ENCODE measurements around the gene USP12. TPM values are rescaled to one million over a fixed set of nuclear protein-coding genes. Genes with fewer than 3 reads are reported as not detected.

Gene USP12
- total RNA-seq, 2 experiments from 2014 or later = 19.3 to 19.8 TPM

DNA sequence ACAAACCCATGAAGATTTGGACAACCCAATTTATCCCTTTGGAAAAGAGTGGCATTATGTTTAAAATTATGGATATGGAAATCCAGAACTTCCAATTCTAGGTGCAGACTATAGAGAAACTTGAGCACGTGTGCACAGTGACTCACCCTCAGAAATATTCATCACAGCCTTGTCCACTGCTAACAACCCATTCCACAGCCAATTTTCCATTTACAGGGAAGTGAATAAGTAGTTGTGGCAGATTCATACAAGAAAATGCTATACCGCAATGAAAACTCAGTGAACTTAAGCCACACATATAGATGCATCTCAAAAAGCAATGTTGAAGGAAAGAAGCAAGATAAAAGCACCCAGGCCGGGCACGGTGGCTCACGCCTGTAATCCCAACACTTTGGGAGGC lies 133.3 kb downstream of the USP12 start:
- Mint-ChIP-seq H3K4me1 (ENCODE audit: low read depth) (peaks cover 12% of the 10 kb centered on the region), H3K27ac (no peak overlapping the region), H3K27me3 (ENCODE audit: low read depth) (peaks cover 18% of the 10 kb centered on the region), H3K9me3 (ENCODE audit: insufficient read depth) (no peaks in the 10 kb centered on the region), H3K4me3 (no peak overlapping the region), H3K36me3 (ENCODE audit: low read depth) (no peaks in the 10 kb centered on the region)
- ChIA-PET POLR2A (no interaction called here), CTCF (no interaction called here)
- no peak for ATAC-seq
- no peak for DNase-seq

DNA sequence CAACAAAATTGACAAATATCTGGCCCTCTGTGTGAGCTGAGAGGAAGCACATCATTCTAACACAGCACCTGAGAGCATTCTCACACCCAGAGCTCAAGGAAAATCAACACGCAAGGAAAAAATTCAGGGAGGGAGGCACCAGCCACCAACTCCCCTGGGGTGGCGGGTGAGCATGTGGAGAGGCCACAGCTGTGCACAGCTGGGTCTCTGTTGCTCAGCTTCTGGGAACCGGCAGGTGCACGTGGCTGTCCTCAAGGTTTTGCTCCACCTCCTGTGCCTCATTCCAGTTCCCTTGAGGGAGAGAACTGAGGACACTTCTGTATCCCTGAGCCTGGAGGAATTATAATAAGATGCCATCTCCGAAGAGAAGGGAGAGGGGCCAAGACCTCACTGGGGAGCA lies 134.0 kb downstream of the USP12 start:
- ChIA-PET POLR2A (no interaction called here), CTCF (no interaction called here)
- Mint-ChIP-seq H3K9me3 (ENCODE audit: insufficient read depth) (no peaks in the 10 kb centered on the region), H3K27ac (no peak overlapping the region), H3K4me3 (no peak overlapping the region), H3K4me1 (ENCODE audit: low read depth) (peaks cover 8% of the 10 kb centered on the region), H3K27me3 (ENCODE audit: low read depth) (peaks cover 18% of the 10 kb centered on the region), H3K36me3 (ENCODE audit: low read depth) (no peaks in the 10 kb centered on the region)
- no peak for DNase-seq
- no peak for ATAC-seq

GRCh38 chr13:27037171-27037570 lies 134.4 kb downstream of the USP12 start:
- H3K27ac Mint-ChIP-seq = no peak overlapping the region
- no peak for DNase-seq

DNA sequence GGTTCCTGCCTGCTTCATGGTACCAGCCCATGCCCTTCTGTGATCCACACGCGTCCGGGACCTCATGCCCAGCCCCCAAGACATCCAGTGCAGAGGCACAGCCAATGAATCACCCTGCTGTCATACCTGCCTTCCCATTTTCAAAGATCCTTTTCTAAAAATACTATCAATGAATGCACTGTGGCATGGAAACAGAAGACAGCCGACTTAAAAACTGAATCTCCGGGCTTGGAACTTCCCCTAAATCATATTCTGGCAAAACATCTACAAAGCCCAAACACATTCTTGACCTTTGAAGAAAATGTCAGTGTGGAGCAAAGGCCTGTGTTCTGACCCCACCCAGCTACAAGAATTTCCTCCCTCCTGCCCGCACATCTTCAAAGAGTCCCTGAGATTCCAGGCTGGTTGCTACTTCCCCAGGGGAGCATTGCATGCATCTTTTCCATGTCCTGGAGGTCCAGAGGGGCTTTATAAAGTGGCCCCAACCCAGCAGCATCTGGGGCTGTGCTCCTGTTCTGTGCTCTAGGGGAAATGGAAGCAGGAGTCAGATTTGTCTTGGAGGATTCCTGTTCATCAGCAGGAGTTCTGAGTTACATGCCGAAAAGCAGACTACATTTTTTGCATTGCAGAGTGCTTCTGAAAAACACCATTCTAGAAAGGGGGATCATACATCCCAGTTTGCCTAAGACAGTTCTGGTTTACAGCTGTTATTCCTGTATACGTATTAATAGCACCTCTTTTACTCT lies 135.2 kb downstream of the USP12 start:
- Mint-ChIP-seq H3K27me3 (ENCODE audit: low read depth) (peaks cover 22% of the 10 kb centered on the region), H3K36me3 (ENCODE audit: low read depth) (no peaks in the 10 kb centered on the region), H3K4me1 (ENCODE audit: low read depth) (peaks cover 8% of the 10 kb centered on the region), H3K27ac (no peak overlapping the region), H3K9me3 (ENCODE audit: insufficient read depth) (no peaks in the 10 kb centered on the region), H3K4me3 (no peak overlapping the region)
- ATAC-seq = no peak
- no peak for DNase-seq
- POLR2A ChIA-PET = interaction anchor here (1.9 kb wide), 1 partner anchor 9 kb away, joined by 6 read pairs; no protein-coding TSS in a partner anchor
- CTCF ChIA-PET = no interaction called here

More at GRCh38 chr13:27037171-27037570, 134.4 kb downstream of the USP12 start:
- no peaks in the 10 kb centered on the region for H3K36me3 Mint-ChIP-seq (ENCODE audit: low read depth)
- no peak for ATAC-seq
- CTCF ChIA-PET = no interaction called here
- no peaks in the 10 kb centered on the region for H3K9me3 Mint-ChIP-seq (ENCODE audit: insufficient read depth)
- peaks cover 8% of the 10 kb centered on the region for H3K4me1 Mint-ChIP-seq (ENCODE audit: low read depth)
- H3K4me3 Mint-ChIP-seq = no peak overlapping the region
- peaks cover 20% of the 10 kb centered on the region for H3K27me3 Mint-ChIP-seq (ENCODE audit: low read depth)
- POLR2A ChIA-PET = no interaction called here

DNA sequence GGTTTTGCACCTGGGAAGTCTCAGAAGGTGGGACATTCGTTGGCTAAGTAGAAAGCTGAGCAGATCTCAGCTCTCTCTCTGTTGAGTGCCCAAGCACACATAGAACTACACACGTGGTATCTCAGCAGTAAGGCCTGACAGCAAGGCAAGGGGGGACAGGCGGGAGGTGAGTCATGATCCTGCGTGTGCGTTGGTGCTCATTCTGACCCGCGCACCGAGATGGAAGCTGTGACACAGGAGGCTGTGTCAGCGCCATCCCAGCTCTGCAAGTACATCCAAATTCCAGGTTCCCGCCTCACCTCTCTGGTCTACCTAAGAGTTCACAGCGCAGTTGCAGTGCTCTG lies 135.7 kb downstream of the USP12 start:
- no peaks in the 10 kb centered on the region for H3K36me3 Mint-ChIP-seq (ENCODE audit: low read depth)

DNA sequence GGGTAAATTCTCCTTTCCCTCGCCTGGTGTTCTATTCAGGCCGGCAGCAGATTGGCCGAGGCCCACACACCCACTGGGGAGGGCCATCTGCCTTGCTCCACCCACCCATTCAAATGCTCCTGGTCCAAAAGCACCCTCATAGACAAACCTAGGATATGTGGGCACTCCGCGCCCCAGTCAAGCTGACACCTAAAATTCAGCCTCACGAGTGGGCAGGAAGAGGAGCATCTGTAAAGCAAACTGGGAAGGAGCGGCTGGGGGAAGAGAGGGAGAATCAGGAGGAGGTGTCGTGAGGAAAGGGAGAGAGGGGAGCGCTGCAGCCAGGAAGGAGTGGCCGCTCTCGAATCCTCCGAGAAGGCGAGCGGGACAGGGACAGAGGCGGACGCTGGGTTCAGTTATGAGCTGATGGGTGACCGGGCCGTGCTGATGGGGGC lies 136.9 kb downstream of the USP12 start:
- Mint-ChIP-seq H3K4me3 (peak overlapping the region; percentile 20), H3K27me3 (ENCODE audit: low read depth) (peaks cover 23% of the 10 kb centered on the region), H3K9me3 (ENCODE audit: insufficient read depth) (no peaks in the 10 kb centered on the region), H3K27ac (no peak overlapping the region), H3K4me1 (ENCODE audit: low read depth) (peaks cover 8% of the 10 kb centered on the region), H3K36me3 (ENCODE audit: low read depth) (no peaks in the 10 kb centered on the region)
- ATAC-seq (no peak), DNase-seq (no peak)
- ChIA-PET POLR2A (interaction anchor here (1.9 kb wide), 1 partner anchor 10 kb away, joined by 6 read pairs; no protein-coding TSS in a partner anchor), CTCF (no interaction called here)

More for the DNA sequence above, 135.7 kb downstream of the USP12 start:
- no peak for DNase-seq
- H3K4me3 Mint-ChIP-seq = no peak overlapping the region
- POLR2A ChIA-PET = interaction anchor here (1.9 kb wide), 1 partner anchor 9 kb away, joined by 6 read pairs; no protein-coding TSS in a partner anchor
- ATAC-seq = no peak
- H3K9me3 Mint-ChIP-seq (ENCODE audit: insufficient read depth) = no peaks in the 10 kb centered on the region
- H3K27me3 Mint-ChIP-seq (ENCODE audit: low read depth) = peaks cover 23% of the 10 kb centered on the region
- CTCF ChIA-PET = no interaction called here
- no peak overlapping the region for H3K27ac Mint-ChIP-seq
- H3K4me1 Mint-ChIP-seq (ENCODE audit: low read depth) = peaks cover 8% of the 10 kb centered on the region

DNA sequence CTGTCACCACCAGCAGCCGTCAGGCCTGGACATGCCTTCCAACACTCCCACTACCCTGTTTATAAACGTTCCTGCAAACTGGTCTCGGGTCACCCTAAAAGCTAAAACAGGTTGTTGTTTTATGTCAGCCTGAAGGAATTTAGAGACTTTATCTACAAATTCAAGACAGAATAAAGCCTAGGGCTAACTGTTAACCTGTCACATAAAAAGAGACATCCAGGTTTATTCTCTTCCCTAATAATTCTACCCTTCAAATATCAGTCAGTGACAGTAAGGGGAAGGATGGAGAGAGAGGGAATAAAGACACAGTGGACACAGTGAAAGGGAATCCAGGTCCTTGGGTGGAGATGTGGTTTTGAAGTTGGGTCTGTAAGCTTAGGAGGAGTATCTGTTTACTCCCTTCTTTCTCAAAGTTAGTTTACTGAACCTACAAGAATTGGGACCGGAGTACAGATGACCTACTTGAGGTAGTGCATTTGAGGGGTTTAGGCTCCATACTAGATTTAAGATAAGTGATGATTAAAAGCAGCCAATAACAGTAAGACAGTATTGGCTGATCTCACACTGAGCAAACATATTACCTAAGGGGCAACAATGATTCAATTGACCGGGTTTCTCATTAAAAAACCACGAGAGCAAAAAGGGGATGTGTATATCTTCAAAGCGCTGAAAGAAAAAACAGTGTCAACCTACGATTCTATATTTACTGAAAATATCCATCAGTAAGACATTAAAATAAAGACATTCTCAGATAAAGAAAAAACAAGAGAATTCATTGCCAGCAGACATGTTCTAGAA lies 142.7 kb downstream of the USP12 start:
- DNase-seq (no peak), ATAC-seq (no peak)
- ChIA-PET CTCF (interaction anchor here (0.5 kb wide), 1 partner anchor 13 kb away, joined by 3 read pairs; no protein-coding TSS in a partner anchor), POLR2A (no interaction called here)
- Mint-ChIP-seq H3K36me3 (ENCODE audit: low read depth) (no peaks in the 10 kb centered on the region), H3K27me3 (ENCODE audit: low read depth) (peaks cover 22% of the 10 kb centered on the region), H3K27ac (no peak overlapping the region), H3K4me1 (ENCODE audit: low read depth) (peaks cover 17% of the 10 kb centered on the region), H3K9me3 (ENCODE audit: insufficient read depth) (no peaks in the 10 kb centered on the region), H3K4me3 (no peak overlapping the region)

DNA sequence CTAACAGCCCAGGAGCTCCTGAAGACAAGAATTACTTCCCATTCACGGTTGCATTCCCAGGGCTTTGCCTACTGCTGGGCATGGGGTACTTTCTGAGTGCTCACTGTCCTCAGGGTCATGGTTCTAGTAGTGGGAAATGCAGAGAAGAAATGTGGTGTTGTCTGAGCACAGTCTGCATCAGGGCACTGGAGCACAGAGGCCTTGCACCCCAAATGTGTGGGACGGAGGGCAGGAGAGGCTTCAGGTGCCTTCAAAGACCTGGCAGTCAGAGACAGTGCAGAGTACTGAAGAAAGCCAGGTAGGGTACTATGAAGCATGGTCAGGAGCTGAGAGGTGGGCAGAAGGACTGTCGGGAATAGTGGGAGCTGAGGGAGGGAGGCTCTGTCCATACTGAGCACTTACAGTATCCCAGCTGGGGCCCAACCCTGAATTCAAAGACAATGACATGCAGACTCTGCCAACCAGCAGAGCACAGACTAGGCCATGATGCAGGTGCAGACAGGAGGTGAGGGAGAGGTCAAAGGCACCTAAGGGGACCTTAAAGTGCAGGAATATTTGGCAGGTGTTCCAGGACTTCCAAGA lies 144.4 kb downstream of the USP12 start:
- Mint-ChIP-seq H3K4me3 (no peak overlapping the region), H3K9me3 (ENCODE audit: insufficient read depth) (no peaks in the 10 kb centered on the region), H3K27ac (peak overlapping the region; percentile 21), H3K36me3 (ENCODE audit: low read depth) (no peaks in the 10 kb centered on the region), H3K27me3 (ENCODE audit: low read depth) (peaks cover 20% of the 10 kb centered on the region), H3K4me1 (ENCODE audit: low read depth) (peaks cover 17% of the 10 kb centered on the region)
- ATAC-seq (no peak), DNase-seq (no peak)
- ChIA-PET POLR2A (no interaction called here), CTCF (interaction anchor here (1.4 kb wide), 1 partner anchor 42 kb away, joined by 3 read pairs; no protein-coding TSS in a partner anchor)

GRCh38 chr13:27026396-27026795 lies 145.2 kb downstream of the USP12 start:
- H3K4me3 Mint-ChIP-seq = no peak overlapping the region
- H3K27ac Mint-ChIP-seq = peak overlapping the region; percentile 21
- CTCF ChIA-PET = interaction anchor here (1.4 kb wide), 1 partner anchor 41 kb away, joined by 3 read pairs; no protein-coding TSS in a partner anchor
- H3K4me1 Mint-ChIP-seq (ENCODE audit: low read depth) = peaks cover 17% of the 10 kb centered on the region
- H3K9me3 Mint-ChIP-seq (ENCODE audit: insufficient read depth) = no peaks in the 10 kb centered on the region
- no peak for ATAC-seq
- H3K27me3 Mint-ChIP-seq (ENCODE audit: low read depth) = peaks cover 18% of the 10 kb centered on the region
- no peaks in the 10 kb centered on the region for H3K36me3 Mint-ChIP-seq (ENCODE audit: low read depth)
- peak; percentile 28 for DNase-seq
- POLR2A ChIA-PET = no interaction called here

DNA sequence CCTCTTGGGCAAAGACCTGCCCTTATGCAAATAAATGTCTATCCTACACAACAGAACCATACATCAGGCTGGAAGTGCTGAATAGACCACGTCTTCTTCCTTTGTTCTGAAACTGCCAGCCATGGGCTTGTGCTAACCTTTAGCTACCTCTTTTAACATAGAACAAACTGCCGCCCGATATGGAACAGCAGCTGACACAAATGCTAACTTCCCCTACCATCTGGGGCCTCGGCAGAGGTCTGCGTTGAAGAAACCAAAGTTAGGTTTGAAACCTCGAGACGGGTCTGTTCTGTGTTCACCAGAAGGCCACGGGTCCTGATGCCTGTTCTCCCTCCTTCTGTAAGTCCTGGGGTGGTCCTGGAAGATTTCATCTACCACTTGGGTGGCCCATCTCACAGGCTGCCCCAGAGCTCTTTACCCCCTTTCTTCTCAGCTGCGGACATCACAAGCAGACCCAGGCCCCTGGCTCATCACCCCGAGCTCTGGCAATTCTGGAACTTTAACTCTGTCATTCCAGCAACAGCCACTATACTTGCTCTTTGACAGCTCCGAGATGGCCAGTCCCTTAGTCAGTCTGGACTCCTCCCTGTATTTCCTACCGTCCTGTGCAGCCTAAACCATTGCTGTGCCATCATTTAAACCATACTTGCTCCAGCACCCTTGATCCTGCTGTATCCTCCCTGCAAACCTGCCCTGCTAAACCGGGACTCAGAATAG lies 146.7 kb downstream of the USP12 start:
- ATAC-seq = no peak
- POLR2A ChIA-PET = no interaction called here
- H3K9me3 Mint-ChIP-seq (ENCODE audit: insufficient read depth) = no peaks in the 10 kb centered on the region
- no peak overlapping the region for H3K4me3 Mint-ChIP-seq
- H3K27me3 Mint-ChIP-seq (ENCODE audit: low read depth) = peaks cover 17% of the 10 kb centered on the region
- no peak overlapping the region for H3K27ac Mint-ChIP-seq
- H3K4me1 Mint-ChIP-seq (ENCODE audit: low read depth) = peaks cover 17% of the 10 kb centered on the region
- no peak for DNase-seq
- H3K36me3 Mint-ChIP-seq (ENCODE audit: low read depth) = no peaks in the 10 kb centered on the region
- CTCF ChIA-PET = interaction anchor here (0.8 to 3.9 kb wide), 2 partner anchors 20 to 40 kb away, joined by 3 to 13 read pairs; no protein-coding TSS in a partner anchor

DNA sequence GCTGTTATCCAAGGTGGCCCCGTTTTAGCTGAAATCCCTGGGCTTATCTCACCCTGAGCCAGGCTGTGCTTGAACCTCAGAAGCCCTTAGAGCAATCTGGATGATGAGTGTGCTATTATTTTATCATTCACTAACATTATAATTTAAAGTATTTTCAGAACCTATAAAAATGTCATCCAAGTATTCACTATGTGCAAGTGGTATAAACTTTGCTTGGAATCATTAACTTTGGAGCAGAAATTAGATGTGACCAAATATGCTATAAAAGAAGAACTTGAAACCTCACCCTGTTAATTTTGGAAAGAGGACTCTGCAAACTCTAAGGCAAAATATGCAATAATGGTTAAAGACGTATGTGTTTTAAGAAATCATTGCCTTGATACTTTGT lies 147.5 kb downstream of the USP12 start:
- H3K27me3 Mint-ChIP-seq (ENCODE audit: low read depth) = peaks cover 13% of the 10 kb centered on the region
- POLR2A ChIA-PET = no interaction called here
- H3K27ac Mint-ChIP-seq = no peak overlapping the region
- no peak for DNase-seq
- no peak for ATAC-seq
- no peaks in the 10 kb centered on the region for H3K9me3 Mint-ChIP-seq (ENCODE audit: insufficient read depth)
- H3K4me3 Mint-ChIP-seq = no peak overlapping the region
- H3K36me3 Mint-ChIP-seq (ENCODE audit: low read depth) = no peaks in the 10 kb centered on the region
- CTCF ChIA-PET = interaction anchor here (0.8 to 3.9 kb wide), 2 partner anchors 21 to 39 kb away, joined by 3 to 13 read pairs; no protein-coding TSS in a partner anchor
- peaks cover 17% of the 10 kb centered on the region for H3K4me1 Mint-ChIP-seq (ENCODE audit: low read depth)
